Upper lobe of right lung (tissue), 1 donor: ENCODE measurements around the gene RBM22. TPM values are rescaled to one million over a fixed set of nuclear protein-coding genes. Genes with fewer than 3 reads are reported as not detected.
A peak's percentile ranks its signal among the peaks of the same experiment; 100 is the strongest.

Source experiments
- ATAC-seq: fragments of 200-7000 bp; cut with Tn5 transposase; one replicate; pipeline ENCODE4 v1.9.1; 2020; ENCODE audit warnings: mild to moderate bottlenecking, moderate library complexity
- DNase-seq: peaks from one replicate; pipeline ENCODE4 v3.0.0-alpha.2; 2020
- H3K27ac ChIP-seq: fragments of 200-600 bp; one replicate; pipeline ENCODE4 v1.8.0; 2022
- H3K27me3 ChIP-seq: fragments of 200-600 bp; one replicate; pipeline ENCODE4 v1.8.0; 2022; ENCODE audit warnings: mild to moderate bottlenecking
- H3K36me3 ChIP-seq: fragments of 200-600 bp; one replicate; pipeline ENCODE4 v1.8.0; 2022
- H3K4me1 ChIP-seq: fragments of 200-600 bp; one replicate; pipeline ENCODE4 v1.8.0; 2022
- H3K4me3 ChIP-seq: fragments of 200-600 bp; one replicate; pipeline ENCODE4 v1.8.0; 2022; ENCODE audit warnings: mild to moderate bottlenecking
- H3K9me3 ChIP-seq: fragments of 200-600 bp; one replicate; pipeline ENCODE4 v1.8.0; 2022
- intact Hi-C: fragments of 100-400 bp; cut with DNase I; formaldehyde crosslinking; loops from one replicate; pipeline ENCODE4 v1.11.0; 2022
- total RNA-seq: library from RNA; stranded (reverse); fragmentation: NEBNext Ultra II Directional; extraction: Animal tissue kit (Norgen Biotek cat#: 25700); gene quantifications from one replicate; pipeline ENCODE4 v1.2.1, GENCODE V29; 2021
- TF ChIP-seq, protein P1 (sequence below): fragments of 200-600 bp; IDR thresholded peaks from one replicate; pipeline ENCODE4 v1.8.0; 2022; ENCODE audit warnings: antibody characterized with exemption
- donor health status: DM: no; HTN: yes; CAD: no; lungs with severe emphysema.

Gene RBM22
- total RNA-seq, 1 donor from 2014 or later: 51.2 TPM

DNA sequence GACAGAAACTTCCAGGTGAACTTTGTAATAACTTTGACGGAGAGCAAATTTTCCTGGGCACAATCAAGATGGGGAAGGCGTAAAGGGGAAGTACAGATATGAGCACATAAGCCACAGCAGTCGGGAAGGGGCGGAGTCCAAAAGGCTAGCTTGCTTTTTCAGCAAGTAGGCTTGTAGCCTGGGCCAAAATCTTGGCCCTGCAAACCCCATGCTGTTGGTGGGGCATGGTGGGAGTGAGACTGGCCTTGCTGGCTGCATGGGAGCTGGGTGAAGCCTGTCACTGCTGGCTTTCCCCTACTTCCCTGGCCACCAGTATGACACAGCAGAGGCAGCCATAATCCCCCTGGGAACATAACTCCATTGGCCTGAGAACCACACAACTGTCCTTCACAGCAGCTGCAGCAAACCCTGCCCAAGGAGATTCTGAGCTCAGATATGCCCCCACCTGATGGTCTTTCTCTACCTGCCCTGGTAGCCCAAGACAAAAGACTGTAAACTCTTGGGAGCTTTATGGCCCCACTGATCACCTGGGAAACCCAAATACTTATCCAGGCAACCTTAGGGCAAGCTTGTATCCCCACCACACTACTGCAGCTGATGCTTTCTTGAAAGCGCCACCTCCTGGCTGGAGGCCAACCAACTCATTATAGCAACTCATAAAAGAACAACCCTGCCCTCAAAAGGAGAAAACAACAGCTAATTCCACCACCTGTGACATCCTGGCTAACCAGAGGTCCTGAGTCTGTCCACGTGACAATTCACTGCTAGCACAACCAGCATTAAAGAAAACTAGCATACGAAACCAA lies 33.9 kb upstream of the RBM22 start:
- Histone ChIP-seq H3K27me3 (no peaks in the 10 kb centered on the region), H3K9me3 (no peaks in the 10 kb centered on the region), H3K27ac (peak overlapping the region; percentile 67), H3K36me3 (peaks cover 47% of the 10 kb centered on the region), H3K4me1 (peaks cover 8% of the 10 kb centered on the region), H3K4me3 (no peak overlapping the region)
- intact Hi-C loops: no loop called here
- TF ChIP-seq, protein P1, sequence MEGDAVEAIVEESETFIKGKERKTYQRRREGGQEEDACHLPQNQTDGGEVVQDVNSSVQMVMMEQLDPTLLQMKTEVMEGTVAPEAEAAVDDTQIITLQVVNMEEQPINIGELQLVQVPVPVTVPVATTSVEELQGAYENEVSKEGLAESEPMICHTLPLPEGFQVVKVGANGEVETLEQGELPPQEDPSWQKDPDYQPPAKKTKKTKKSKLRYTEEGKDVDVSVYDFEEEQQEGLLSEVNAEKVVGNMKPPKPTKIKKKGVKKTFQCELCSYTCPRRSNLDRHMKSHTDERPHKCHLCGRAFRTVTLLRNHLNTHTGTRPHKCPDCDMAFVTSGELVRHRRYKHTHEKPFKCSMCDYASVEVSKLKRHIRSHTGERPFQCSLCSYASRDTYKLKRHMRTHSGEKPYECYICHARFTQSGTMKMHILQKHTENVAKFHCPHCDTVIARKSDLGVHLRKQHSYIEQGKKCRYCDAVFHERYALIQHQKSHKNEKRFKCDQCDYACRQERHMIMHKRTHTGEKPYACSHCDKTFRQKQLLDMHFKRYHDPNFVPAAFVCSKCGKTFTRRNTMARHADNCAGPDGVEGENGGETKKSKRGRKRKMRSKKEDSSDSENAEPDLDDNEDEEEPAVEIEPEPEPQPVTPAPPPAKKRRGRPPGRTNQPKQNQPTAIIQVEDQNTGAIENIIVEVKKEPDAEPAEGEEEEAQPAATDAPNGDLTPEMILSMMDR: no peak
- DNase-seq: peak; percentile 77
- ATAC-seq: peak; percentile 95

DNA sequence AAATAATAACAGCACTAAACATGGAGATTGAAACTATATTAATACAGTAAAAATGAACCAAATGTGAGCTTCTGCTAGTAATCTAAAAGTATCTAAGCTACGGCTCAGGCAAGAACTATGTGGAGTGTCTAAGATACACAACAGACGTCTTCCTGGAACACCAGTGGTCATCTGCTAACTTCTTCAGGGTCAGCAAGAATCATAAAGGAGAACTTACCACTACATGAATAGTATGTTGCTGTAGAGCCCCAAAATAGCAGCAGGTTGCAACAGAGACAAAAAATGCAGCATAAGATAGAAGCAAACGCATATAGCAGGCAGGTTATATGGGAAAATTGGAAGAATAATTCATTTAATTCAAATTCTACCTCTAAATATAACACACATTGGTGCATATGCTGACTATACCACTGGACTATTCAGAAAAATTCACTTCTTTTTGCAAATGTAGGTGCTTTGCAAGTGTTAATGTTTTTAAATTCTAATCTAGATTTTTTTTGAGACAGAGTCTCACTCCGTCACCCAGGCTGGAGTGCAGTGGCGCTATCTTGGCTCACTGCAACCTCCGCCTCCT lies 30.9 kb upstream of the RBM22 start:
- ATAC-seq (peak; percentile 75), DNase-seq (no peak)
- Histone ChIP-seq H3K9me3 (no peaks in the 10 kb centered on the region), H3K27me3 (no peaks in the 10 kb centered on the region), H3K27ac (no peak overlapping the region), H3K4me3 (no peak overlapping the region), H3K36me3 (peaks cover 67% of the 10 kb centered on the region), H3K4me1 (peaks cover 8% of the 10 kb centered on the region)
- intact Hi-C loops: no loop called here
- TF ChIP-seq, protein P1: no peak

DNA sequence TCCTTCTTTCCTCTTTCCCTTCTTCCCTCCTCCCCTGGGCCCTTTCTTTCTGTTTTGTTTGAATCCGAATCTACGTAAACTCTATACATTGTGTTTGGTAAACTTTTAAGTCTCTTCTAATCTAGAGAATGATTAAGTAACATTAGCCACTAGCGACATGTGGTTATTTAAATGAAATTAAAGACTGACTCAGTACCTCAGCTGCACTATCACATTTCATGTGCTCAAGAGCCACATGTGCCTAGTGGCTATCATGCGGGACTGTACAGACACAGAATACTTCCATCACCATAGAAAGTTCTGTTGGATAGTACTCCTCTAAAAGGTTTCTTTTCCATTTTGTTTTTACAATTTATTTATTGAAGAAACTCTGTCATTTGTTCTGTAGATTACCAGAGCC lies 29.0 kb upstream of the RBM22 start:
- no peaks in the 10 kb centered on the region for H3K9me3 ChIP-seq
- TF ChIP-seq, protein P1: no peak
- DNase-seq (no peak), ATAC-seq (no peak)
- no peak overlapping the region for H3K27ac ChIP-seq
- intact Hi-C loops: no loop called here
- H3K36me3 ChIP-seq: peaks cover 86% of the 10 kb centered on the region
- peaks cover 3% of the 10 kb centered on the region for H3K4me1 ChIP-seq
- H3K27me3 ChIP-seq: no peaks in the 10 kb centered on the region
- H3K4me3 ChIP-seq: no peak overlapping the region

DNA sequence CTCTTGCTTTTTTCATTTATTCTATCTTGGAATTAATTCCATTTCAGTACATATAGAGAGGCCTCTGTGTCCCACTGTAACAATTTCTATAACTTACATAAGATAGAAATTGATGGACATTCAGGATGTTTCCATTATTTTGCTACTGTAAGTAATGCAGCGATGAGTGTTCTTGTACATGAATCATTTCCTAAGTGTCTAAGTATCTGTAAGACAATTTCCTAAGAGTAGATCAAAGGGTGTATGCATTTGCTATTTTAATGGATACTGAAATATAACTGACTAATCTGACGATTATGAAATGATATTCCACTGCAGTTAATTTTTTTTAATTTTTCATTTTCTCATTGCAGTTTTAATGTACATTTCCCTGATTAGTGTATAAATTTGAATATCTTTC lies 23.0 kb upstream of the RBM22 start:
- intact Hi-C loops: no loop called here
- Histone ChIP-seq H3K9me3 (no peaks in the 10 kb centered on the region), H3K4me1 (no peaks in the 10 kb centered on the region), H3K36me3 (peaks cover 97% of the 10 kb centered on the region), H3K27ac (no peak overlapping the region), H3K4me3 (no peak overlapping the region), H3K27me3 (no peaks in the 10 kb centered on the region)
- TF ChIP-seq, protein P1: no peak
- DNase-seq (no peak), ATAC-seq (no peak)

DNA sequence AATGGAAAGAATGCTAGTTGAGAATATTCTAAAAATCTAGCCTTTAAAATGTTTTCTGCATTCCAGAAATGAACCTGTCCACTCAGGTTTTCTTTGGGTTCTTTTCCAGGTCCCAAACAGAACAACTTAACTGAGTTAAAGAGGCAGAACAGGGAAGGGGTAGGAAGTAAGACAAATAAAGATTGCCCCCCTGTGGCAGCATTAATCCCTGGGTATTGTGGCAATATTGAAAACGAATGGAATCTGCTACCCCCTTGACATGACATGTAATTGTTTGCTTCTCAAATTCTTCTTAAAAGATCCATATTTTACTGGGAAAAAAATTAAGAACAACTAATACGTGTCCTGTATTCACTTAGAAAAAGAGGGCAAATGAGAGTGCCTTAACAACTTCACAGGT lies 9.3 kb upstream of the RBM22 start:
- no peaks in the 10 kb centered on the region for H3K9me3 ChIP-seq
- intact Hi-C loops: no loop called here
- no peak for DNase-seq
- no peak overlapping the region for H3K27ac ChIP-seq
- no peaks in the 10 kb centered on the region for H3K27me3 ChIP-seq
- no peak for ATAC-seq
- H3K36me3 ChIP-seq: peaks cover 81% of the 10 kb centered on the region
- no peak overlapping the region for H3K4me3 ChIP-seq
- H3K4me1 ChIP-seq: no peaks in the 10 kb centered on the region
- TF ChIP-seq, protein P1: peak; percentile 37
